C4-2B (cell line): ENCODE measurements around the gene TM9SF3.

Source experiments
- H3K27ac ChIP-seq: fragments of 450-650 bp; 2 replicates; pipeline ENCODE4 v1.5.1; 2017
- ZFX ChIP-seq: fragments of 450-650 bp; IDR thresholded peaks from 2 replicates; pipeline ENCODE4 v1.6.1; 2017
- TF ChIP-seq, protein P1 (sequence below): fragments of 450-650 bp; conservative IDR thresholded peaks from 2 replicates; pipeline ENCODE4 v1.5.1; 2017; ENCODE audit warnings: mild to moderate bottlenecking

Gene TM9SF3

DNA sequence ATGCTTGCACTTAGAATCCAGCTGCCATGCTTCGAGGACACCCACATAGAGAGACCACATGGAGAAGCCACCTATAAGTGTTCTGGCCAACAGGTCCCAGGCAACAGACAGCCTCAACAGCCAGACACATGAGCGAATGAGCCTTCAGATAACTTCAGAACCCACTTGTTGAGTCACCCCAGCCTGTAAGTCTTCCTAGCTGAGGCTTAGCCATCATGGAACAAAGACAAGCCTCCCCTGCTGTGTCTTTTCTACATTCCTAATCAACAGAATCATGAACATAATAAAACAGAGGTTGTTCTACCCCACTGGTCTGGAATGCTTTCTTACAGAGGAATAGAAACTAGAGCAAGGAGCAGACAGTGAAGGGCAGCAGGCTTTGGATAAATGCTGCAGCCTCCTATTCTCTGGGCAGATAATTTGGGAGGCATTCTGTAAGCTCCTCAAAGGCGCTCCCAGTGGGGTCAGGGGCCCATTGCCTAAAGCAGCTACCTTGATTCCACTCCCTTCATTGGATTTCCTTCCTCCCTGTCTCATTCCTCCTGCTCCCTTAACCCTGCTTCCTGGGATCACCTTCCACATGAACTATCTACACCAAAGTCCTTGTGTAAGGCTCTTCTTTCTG lies 77.7 kb downstream of the TM9SF3 start:
- no peak overlapping the region for H3K27ac ChIP-seq
- no peak for TF ChIP-seq ZFX
- TF ChIP-seq, protein P1, sequence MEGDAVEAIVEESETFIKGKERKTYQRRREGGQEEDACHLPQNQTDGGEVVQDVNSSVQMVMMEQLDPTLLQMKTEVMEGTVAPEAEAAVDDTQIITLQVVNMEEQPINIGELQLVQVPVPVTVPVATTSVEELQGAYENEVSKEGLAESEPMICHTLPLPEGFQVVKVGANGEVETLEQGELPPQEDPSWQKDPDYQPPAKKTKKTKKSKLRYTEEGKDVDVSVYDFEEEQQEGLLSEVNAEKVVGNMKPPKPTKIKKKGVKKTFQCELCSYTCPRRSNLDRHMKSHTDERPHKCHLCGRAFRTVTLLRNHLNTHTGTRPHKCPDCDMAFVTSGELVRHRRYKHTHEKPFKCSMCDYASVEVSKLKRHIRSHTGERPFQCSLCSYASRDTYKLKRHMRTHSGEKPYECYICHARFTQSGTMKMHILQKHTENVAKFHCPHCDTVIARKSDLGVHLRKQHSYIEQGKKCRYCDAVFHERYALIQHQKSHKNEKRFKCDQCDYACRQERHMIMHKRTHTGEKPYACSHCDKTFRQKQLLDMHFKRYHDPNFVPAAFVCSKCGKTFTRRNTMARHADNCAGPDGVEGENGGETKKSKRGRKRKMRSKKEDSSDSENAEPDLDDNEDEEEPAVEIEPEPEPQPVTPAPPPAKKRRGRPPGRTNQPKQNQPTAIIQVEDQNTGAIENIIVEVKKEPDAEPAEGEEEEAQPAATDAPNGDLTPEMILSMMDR, result no peak

DNA sequence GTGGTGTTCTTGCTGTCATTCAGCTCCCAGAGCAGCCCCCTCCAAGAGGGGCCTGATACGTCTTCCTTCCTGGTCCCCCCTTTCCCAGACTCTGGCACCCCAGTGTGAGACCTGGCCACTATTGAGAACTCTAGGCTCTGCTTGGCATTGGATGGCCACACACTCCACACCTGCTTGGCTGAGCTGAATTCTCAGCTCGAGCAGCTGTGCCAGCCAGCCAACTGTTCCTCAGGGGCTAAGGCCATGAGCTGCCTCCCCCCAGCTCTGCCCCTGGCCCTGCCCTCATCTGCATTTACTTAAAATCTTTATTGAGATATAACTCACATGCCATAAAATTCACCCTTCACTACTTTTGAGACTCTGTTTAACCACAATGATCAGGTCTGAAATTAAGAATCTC lies 79.8 kb downstream of the TM9SF3 start:
- no peak for TF ChIP-seq ZFX
- TF ChIP-seq, protein P1, result no peak
- no peak overlapping the region for H3K27ac ChIP-seq

DNA sequence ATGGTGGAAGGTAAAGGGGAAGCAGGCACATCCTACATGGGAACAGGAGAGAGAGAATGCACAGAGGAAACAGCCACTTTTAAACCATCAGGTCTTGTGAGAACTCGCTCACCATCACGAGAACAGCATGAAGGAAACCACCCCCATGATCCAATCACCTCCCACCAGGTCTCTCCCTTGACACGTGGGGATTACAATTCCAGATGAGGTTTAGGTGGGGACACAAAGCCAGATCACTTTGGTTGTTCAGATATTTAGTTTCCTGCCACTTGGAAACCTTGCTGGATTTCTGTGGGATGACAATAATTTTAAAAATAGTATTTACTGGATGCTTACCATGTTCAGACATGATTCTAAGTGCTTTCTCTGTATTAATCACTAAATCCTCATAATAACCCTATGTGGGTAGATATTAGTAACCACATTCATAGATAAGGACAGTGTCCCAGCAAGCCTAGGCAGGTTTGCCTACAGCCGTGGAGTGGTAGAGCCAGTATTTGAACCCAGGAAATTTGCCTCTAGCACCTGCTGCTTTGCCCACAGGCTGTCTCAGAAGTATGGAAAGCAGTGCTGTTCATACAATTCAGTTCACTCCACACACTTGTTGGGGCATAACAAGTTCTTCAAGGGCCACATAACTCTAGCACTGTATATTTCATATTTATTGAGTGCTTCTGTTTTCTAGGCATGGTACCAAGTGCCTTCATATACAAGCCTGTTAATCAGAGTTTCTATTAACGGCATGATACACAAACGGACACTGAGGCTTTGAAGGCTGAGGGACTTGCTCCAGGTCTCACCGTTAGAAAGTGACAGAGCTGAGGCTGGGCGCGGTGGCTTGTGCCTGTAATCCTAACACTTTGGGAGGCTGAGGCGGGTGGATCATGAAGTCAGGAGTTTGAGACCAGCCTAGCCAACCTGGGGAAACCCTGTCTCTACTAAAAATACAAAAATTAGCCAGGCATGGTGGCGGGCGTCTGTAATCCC lies 81.4 kb downstream of the TM9SF3 start:
- TF ChIP-seq, protein P1, result no peak
- TF ChIP-seq ZFX, result no peak
- no peak overlapping the region for H3K27ac ChIP-seq

DNA sequence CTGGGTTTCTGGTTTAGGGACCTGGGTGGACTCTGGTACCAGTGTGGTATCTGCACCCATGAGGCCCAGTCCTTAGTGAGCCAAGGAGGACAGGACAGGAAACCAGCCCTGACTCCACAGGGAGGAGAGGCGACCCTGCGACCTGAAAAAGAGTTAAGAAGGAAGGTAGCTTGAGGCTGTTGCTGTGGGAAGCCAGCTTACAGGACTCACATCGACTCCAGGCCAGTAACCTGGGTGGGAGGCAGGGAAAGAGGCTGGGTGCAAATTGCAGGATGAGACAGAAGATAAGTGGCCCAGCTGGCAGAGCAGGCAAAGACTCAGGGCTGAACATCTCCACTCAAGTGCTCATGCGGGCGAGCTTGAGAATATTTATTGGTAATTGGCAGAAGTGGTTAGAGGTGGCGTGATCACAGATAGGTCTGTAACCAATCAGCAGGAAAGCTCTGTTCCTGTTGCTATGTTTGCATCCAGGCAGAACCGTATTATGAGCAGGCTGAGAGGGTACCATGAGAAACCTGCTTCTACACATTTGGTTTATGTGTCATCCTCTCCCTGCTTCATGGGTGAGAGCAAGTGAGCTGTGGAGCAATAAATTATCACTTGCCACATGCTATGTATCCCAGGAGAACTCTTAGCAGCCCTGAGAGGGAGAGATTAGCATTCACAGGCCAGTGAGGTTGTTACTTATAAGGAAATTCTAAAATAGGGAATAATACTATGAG lies 84.1 kb downstream of the TM9SF3 start:
- no peak for TF ChIP-seq ZFX
- TF ChIP-seq, protein P1, result no peak
- H3K27ac ChIP-seq, result no peak overlapping the region

DNA sequence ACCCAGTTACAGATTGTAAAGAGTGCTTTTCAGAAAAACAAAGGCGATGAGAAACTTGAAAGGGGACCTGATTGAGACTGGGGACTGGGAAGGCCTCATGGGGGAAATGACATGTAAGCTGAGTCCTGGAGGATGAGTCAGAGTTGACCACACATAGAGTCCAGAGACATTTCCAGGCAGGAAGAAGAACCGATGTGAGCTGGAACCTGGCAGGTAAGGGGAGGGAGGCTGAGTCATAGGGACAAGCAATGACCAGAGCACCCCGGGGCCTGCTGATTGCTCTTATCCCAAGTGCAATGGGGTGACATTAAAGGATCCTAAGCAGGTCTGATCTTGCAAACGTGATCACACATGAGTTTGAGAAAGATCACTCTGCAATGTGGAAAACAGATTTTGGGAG lies 84.8 kb downstream of the TM9SF3 start:
- TF ChIP-seq, protein P1, result no peak
- no peak for TF ChIP-seq ZFX
- no peak overlapping the region for H3K27ac ChIP-seq

DNA sequence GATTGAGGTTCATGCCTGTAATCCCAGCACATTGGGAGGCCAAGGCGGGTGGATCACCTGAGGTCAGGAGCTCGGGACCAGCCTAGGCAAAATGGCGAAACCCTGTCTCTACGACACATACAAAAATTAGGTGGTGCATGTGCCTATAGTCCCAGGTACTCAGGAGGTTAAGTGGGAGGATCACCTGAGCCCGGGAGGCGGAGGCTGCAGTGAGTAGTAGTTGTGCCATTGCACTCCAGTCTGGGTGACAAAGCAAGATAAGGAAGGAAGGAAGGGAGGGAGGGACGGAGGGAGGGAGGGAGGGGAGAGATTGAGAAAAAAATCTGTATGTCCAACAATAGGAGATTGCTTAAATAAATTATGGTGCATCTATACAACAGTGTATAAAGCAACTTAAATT lies 86.3 kb downstream of the TM9SF3 start:
- TF ChIP-seq, protein P1, result no peak
- no peak for TF ChIP-seq ZFX
- no peak overlapping the region for H3K27ac ChIP-seq

DNA sequence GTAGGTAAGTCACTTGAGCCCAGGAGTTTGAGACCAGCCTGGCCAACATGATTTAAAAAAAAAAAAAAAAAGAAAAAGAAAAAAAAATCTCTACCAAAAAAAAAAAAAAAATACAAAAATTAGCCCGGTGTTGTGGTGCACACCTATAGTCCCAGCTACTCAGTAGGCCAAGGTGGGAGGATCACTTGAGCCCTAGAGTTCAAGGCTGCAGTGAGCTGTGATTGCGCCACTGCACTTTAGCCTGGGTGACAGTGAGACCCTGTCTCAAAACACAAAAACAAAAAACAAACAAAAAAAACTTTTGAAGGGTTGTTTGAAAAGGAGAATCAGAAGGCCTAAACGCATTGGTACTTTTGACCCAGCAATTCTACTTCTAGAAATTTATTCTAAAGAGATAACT lies 86.8 kb downstream of the TM9SF3 start:
- no peak overlapping the region for H3K27ac ChIP-seq

More for the DNA sequence above, 86.8 kb downstream of the TM9SF3 start:
- TF ChIP-seq, protein P1, result no peak
- TF ChIP-seq ZFX, result no peak
